Liver (tissue), 9 donors: Measurements from ENCODE around the gene PLCB2. TPM values are rescaled to one million over a fixed set of nuclear protein-coding genes. Genes with fewer than 3 reads are reported as not detected.

Source experiments
- DNase-seq: peaks from one replicate; pipeline ENCODE4 v3.0.0-alpha.2; 2017; ENCODE audit warnings: low spot score
- H3K27ac ChIP-seq, 2 donors: one replicate each; pipeline ENCODE4 v1.7.0; 2013; ENCODE audit warnings: inconsistent platforms in 2 of 2, low read length in 2 of 2, control low read depth in 1 of 2, low read depth in 1 of 2, mild to moderate bottlenecking in 1 of 2
- H3K27me3 ChIP-seq, 4 donors: one replicate each; pipeline versions ENCODE4 v1.6.1 to v1.7.0; 2013; ENCODE audit warnings: low read length in 3 of 4, inconsistent platforms in 1 of 4, mild to moderate bottlenecking in 1 of 4, moderate library complexity in 1 of 4; ENCODE audit not compliant: control insufficient read depth in 4 of 4, insufficient read depth in 4 of 4
- H3K36me3 ChIP-seq, 4 donors: one replicate each; pipeline versions ENCODE4 v1.6.1 to v1.7.0; 2013; ENCODE audit warnings: low read length in 3 of 4, mild to moderate bottlenecking in 3 of 4, low read depth in 1 of 4, moderate library complexity in 1 of 4; ENCODE audit not compliant: control insufficient read depth in 4 of 4, insufficient read depth in 3 of 4
- H3K4me1 ChIP-seq, 4 donors: one replicate each; pipeline versions ENCODE4 v1.6.1 to v1.7.0; 2013; ENCODE audit warnings: low read length in 3 of 4, mild to moderate bottlenecking in 3 of 4, moderate library complexity in 1 of 4; ENCODE audit not compliant: control insufficient read depth in 4 of 4, insufficient read depth in 4 of 4
- H3K4me3 ChIP-seq, 3 donors: one replicate each; pipeline versions ENCODE4 v1.6.1 to v1.7.0; 2013; ENCODE audit warnings: low read length in 3 of 3, control low read depth in 1 of 3, low read depth in 1 of 3, mild to moderate bottlenecking in 1 of 3
- H3K9ac ChIP-seq, 2 donors: one replicate each; pipeline ENCODE4 v1.7.0; 2013; ENCODE audit warnings: low read length in 2 of 2, mild to moderate bottlenecking in 2 of 2, moderate library complexity in 2 of 2, control low read depth in 1 of 2, low read depth in 1 of 2
- H3K9me3 ChIP-seq, 4 donors: one replicate each; pipeline versions ENCODE4 v1.6.1 to v1.7.0; 2013; ENCODE audit warnings: low read length in 3 of 4; ENCODE audit not compliant: control insufficient read depth in 4 of 4
- ATF3 ChIP-seq: IDR thresholded peaks from 2 replicates; pipeline ENCODE4 v1.6.1; 2016; ENCODE audit warnings: antibody characterized with exemption
- FOXA1 ChIP-seq: IDR thresholded peaks from 2 replicates; pipeline ENCODE4 v1.6.1; 2016; ENCODE audit warnings: antibody characterized with exemption
- GABPA ChIP-seq, 2 donors: IDR thresholded peaks in 1 of 2; conservative IDR thresholded peaks in 1 of 2; 2 replicates each; pipeline ENCODE4 v1.6.1; 2016; ENCODE audit warnings: antibody characterized with exemption in 2 of 2, mild to moderate bottlenecking in 1 of 2, moderate library complexity in 1 of 2
- HNF4A ChIP-seq, 2 donors: conservative IDR thresholded peaks; 2 replicates each; pipeline ENCODE4 v1.6.1; 2016; ENCODE audit warnings: antibody characterized with exemption in 2 of 2, mild to moderate bottlenecking in 2 of 2
- HNF4G ChIP-seq: IDR thresholded peaks from 2 replicates; pipeline ENCODE4 v1.6.1; 2016; ENCODE audit warnings: antibody characterized with exemption
- JUND ChIP-seq, 2 donors: IDR thresholded peaks; 2 replicates each; pipeline ENCODE4 v1.6.1; 2016; ENCODE audit warnings: antibody characterized with exemption in 2 of 2
- MAX ChIP-seq: IDR thresholded peaks from 2 replicates; pipeline ENCODE4 v1.6.1; 2016; ENCODE audit warnings: antibody characterized with exemption
- RAD21 ChIP-seq, 2 donors: IDR thresholded peaks; 2 replicates each; pipeline ENCODE4 v1.6.1; 2016; ENCODE audit warnings: antibody characterized with exemption in 2 of 2, mild to moderate bottlenecking in 2 of 2
- RXRA ChIP-seq, 2 donors: IDR thresholded peaks; 2 replicates each; pipeline ENCODE4 v1.6.1; 2017 to 2018; ENCODE audit warnings: antibody characterized with exemption in 2 of 2, mild to moderate bottlenecking in 1 of 2
- SP1 ChIP-seq: IDR thresholded peaks from 2 replicates; pipeline ENCODE4 v1.6.1; 2018; ENCODE audit warnings: antibody characterized with exemption, mild to moderate bottlenecking
- TAF1 ChIP-seq: conservative IDR thresholded peaks from 2 replicates; pipeline ENCODE4 v1.6.1; 2016; ENCODE audit warnings: antibody characterized with exemption, mild to moderate bottlenecking
- YY1 ChIP-seq: IDR thresholded peaks from 2 replicates; pipeline ENCODE4 v1.6.1; 2016; ENCODE audit warnings: antibody characterized with exemption, mild to moderate bottlenecking
- WGBS: extraction: QIAGEN DNeasy Blood & Tissue Kit; methylation state at CpG from one replicate; pipeline ENCODE4 v1.1.7; 2013; 5-methylcytosine and 5-hydroxymethylcytosine counted together
- polyA plus RNA-seq, 2 donors: library from polyadenylated mRNA; stranded (reverse) in 1 of 2; unstranded in 1 of 2; fragments of 200-250 nt in 1 of 2; fragments of >200 nt in 1 of 2; fragmentation: Nextera tagmentation in 1 of 2; extraction: Ambion mirVana in 1 of 2; gene quantifications; one replicate each; pipeline versions ENCODE4 v1.2.1 to v1.2.3, GENCODE V29; 2013 to 2015
- total RNA-seq, 2 donors: library from RNA; depleted of rRNA; stranded (reverse); fragments of >200 nt; gene quantifications; one replicate each; pipeline ENCODE4 v1.2.3, GENCODE V29; 2014
- donor health status: healthy.
- donor health status: healthy.
- donor health status: healthy.
- donor health status: healthy.
- donor health status: healthy.

The PLCB2 gene
- total and polyA plus RNA-seq, 4 donors, result 2.1 to 13.3 (median 7.6) TPM

GRCh38 chr15:40273428-40273827 is 34.3 kb downstream of the PLCB2 start:
- TF ChIP-seq TAF1, result no peak
- TF ChIP-seq ATF3, result no peak
- TF ChIP-seq YY1, result no peak
- no peak for TF ChIP-seq SP1
- TF ChIP-seq HNF4G, result no peak
- no peak for TF ChIP-seq MAX

GRCh38 chr15:40272485-40273056 is 35.2 kb downstream of the PLCB2 start:
- 85% methylated on average over 20 of the region's 20 CpGs for WGBS
- TF ChIP-seq ATF3 (no peak), RXRA (IDR thresholded peaks at IDR 0.05) (no peak), GABPA (IDR thresholded peaks at IDR 0.05 in 1 of 2, conservative IDR thresholded peaks at IDR 0.05 in 1 of 2) (no peak), RAD21 (IDR thresholded peaks at IDR 0.05) (peak in 1 of 2 donors; percentile 24), FOXA1 (no peak)
- no peak overlapping the region for H3K4me3 ChIP-seq
- H3K36me3 ChIP-seq, result no peaks in the 10 kb centered on the region
- H3K4me1 ChIP-seq, result peaks cover 7 to 15% (median 10%) of the 10 kb centered on the region in 4 donors
- H3K9ac ChIP-seq, result no peak overlapping the region
- DNase-seq, result no peak
- no peaks in the 10 kb centered on the region for H3K27me3 ChIP-seq
- no peaks in the 10 kb centered on the region for H3K9me3 ChIP-seq
- no peak overlapping the region for H3K27ac ChIP-seq

More at GRCh38 chr15:40273428-40273827, 34.3 kb downstream of the PLCB2 start:
- Histone ChIP-seq H3K27me3 (no peaks in the 10 kb centered on the region), H3K9ac (no peak overlapping the region), H3K36me3 (no peaks in the 10 kb centered on the region), H3K27ac (no peak overlapping the region), H3K9me3 (no peaks in the 10 kb centered on the region), H3K4me3 (no peak overlapping the region), H3K4me1 (peaks cover 7 to 16% (median 11%) of the 10 kb centered on the region in 4 donors)
- 89% methylated on average over 9 of the region's 9 CpGs for WGBS
- DNase-seq, result no peak

- DNase-seq, result no peak
- H3K9me3 ChIP-seq, result no peaks in the 10 kb centered on the region
- TF ChIP-seq JUND (IDR thresholded peaks at IDR 0.05) (no peak), FOXA1 (no peak), MAX (no peak), RXRA (IDR thresholded peaks at IDR 0.05) (peak in 1 of 2 donors; percentile 72), SP1 (peak; percentile 55), HNF4A (conservative IDR thresholded peaks at IDR 0.05) (peak; percentile 48 to 78)
- H3K9ac ChIP-seq, result no peak overlapping the region
- no peaks in the 10 kb centered on the region for H3K36me3 ChIP-seq
- WGBS, result 75% methylated on average over 25 of the region's 25 CpGs
- H3K4me1 ChIP-seq, result peaks cover 7 to 15% (median 10%) of the 10 kb centered on the region in 4 donors
- no peak overlapping the region for H3K4me3 ChIP-seq
- no peak overlapping the region for H3K27ac ChIP-seq
- no peaks in the 10 kb centered on the region for H3K27me3 ChIP-seq
These were observed 35.9 kb downstream of the PLCB2 start for GRCh38 chr15:40271685-40272484.
